ENCODE measurements around the gene KLF13.

The KLF13 gene

GRCh38 chr15:31338318-31338878 is 11.8 kb downstream of the KLF13 start:
- H3K4me2 ChIP-seq (ENCODE audit: low read length): no peak overlapping the region
- no peak overlapping the region for H2BK120ac ChIP-seq (ENCODE audit: insufficient read depth, low read length, poor library complexity)
- H3K23ac ChIP-seq (ENCODE audit: low read length): no peak overlapping the region
- DNase-seq: no peak
- no peak overlapping the region for H4K91ac ChIP-seq (ENCODE audit: low read depth, low read length)
- H3K4me3 ChIP-seq (ENCODE audit: low read depth, low read length): no peak overlapping the region
- no peaks in the 10 kb centered on the region for H3K27me3 ChIP-seq (ENCODE audit: insufficient read depth, low read length)
- H3K79me2 ChIP-seq (ENCODE audit: control insufficient read depth, insufficient read depth, low read length, poor library complexity): peaks cover 22% of the 10 kb centered on the region
- H3K36me3 ChIP-seq (ENCODE audit: control insufficient read depth in 1 of 2, insufficient read depth in 2 of 2, low read length in 2 of 2): peaks cover 0 to 10% of the 10 kb centered on the region in 2 experiments
- no peak overlapping the region for H2AK5ac ChIP-seq (ENCODE audit: low read length)
- no CpG with 5 or more reads among the region's 9 CpGs for WGBS (ENCODE audit: extremely low coverage, insufficient coverage, insufficient read length)
- H3K4ac ChIP-seq (ENCODE audit: low read depth, low read length): peak overlapping the region; percentile 57
- H4K12ac ChIP-seq (ENCODE audit: low read depth, low read length): no peak overlapping the region
- H3K79me1 ChIP-seq (ENCODE audit: low read length): no peaks in the 10 kb centered on the region
- no peak overlapping the region for H3K9ac ChIP-seq (ENCODE audit: low read length)
- no peak overlapping the region for H2AFZ ChIP-seq (ENCODE audit: insufficient read depth, low read length, poor library complexity)
- no peak overlapping the region for H4K8ac ChIP-seq (ENCODE audit: low read depth, low read length)
- no peaks in the 10 kb centered on the region for H3K9me3 ChIP-seq (ENCODE audit: insufficient read depth, low read depth, low read length)
- H3K27ac ChIP-seq (ENCODE audit: low read depth, low read length): no peak overlapping the region
- H3K4me1 ChIP-seq (ENCODE audit: control insufficient read depth in 1 of 2, insufficient read depth in 2 of 2, low read length in 2 of 2): peaks cover 19 to 23% of the 10 kb centered on the region in 2 experiments
- H2BK12ac ChIP-seq (ENCODE audit: low read length): no peak overlapping the region
- no peak overlapping the region for H3K18ac ChIP-seq (ENCODE audit: low read length)
- H3K14ac ChIP-seq (ENCODE audit: low read length): no peak overlapping the region
- no peak overlapping the region for H2BK5ac ChIP-seq (ENCODE audit: low read depth, low read length, poor library complexity)

GRCh38 chr15:31338879-31339557 is 12.4 kb downstream of the KLF13 start:
- Histone ChIP-seq H3K79me1 (ENCODE audit: low read length) (no peaks in the 10 kb centered on the region), H2BK12ac (ENCODE audit: low read length) (no peak overlapping the region), H3K4ac (ENCODE audit: low read depth, low read length) (peak overlapping the region; percentile 56), H3K79me2 (ENCODE audit: control insufficient read depth, insufficient read depth, low read length, poor library complexity) (peaks cover 21% of the 10 kb centered on the region), H3K36me3 (ENCODE audit: control insufficient read depth in 1 of 2, insufficient read depth in 2 of 2, low read length in 2 of 2) (peaks cover 0 to 10% of the 10 kb centered on the region in 2 experiments), H2BK5ac (ENCODE audit: low read depth, low read length, poor library complexity) (no peak overlapping the region), H3K27ac (ENCODE audit: low read depth, low read length) (no peak overlapping the region), H3K23ac (ENCODE audit: low read length) (no peak overlapping the region), H3K18ac (ENCODE audit: low read length) (no peak overlapping the region), H3K27me3 (ENCODE audit: insufficient read depth, low read length) (no peaks in the 10 kb centered on the region), H3K9me3 (ENCODE audit: insufficient read depth, low read depth, low read length) (no peaks in the 10 kb centered on the region), H3K4me2 (ENCODE audit: low read length) (no peak overlapping the region), H4K8ac (ENCODE audit: low read depth, low read length) (no peak overlapping the region), H3K4me1 (ENCODE audit: control insufficient read depth in 1 of 2, insufficient read depth in 2 of 2, low read length in 2 of 2) (peaks cover 19 to 23% of the 10 kb centered on the region in 2 experiments), H3K4me3 (ENCODE audit: low read depth, low read length) (no peak overlapping the region), H3K9ac (ENCODE audit: low read length) (no peak overlapping the region), H4K91ac (ENCODE audit: low read depth, low read length) (no peak overlapping the region), H2AFZ (ENCODE audit: insufficient read depth, low read length, poor library complexity) (no peak overlapping the region), H2BK120ac (ENCODE audit: insufficient read depth, low read length, poor library complexity) (no peak overlapping the region), H3K14ac (ENCODE audit: low read length) (no peak overlapping the region), H2AK5ac (ENCODE audit: low read length) (no peak overlapping the region), H4K12ac (ENCODE audit: low read depth, low read length) (no peak overlapping the region)
- no CpG with 5 or more reads among the region's 9 CpGs for WGBS (ENCODE audit: extremely low coverage, insufficient coverage, insufficient read length)
- DNase-seq: peak in 1 of 2 donors; percentile 52

GRCh38 chr15:31339558-31339895 is 12.9 kb downstream of the KLF13 start:
- no peak overlapping the region for H4K91ac ChIP-seq (ENCODE audit: low read depth, low read length)
- no peak overlapping the region for H2BK120ac ChIP-seq (ENCODE audit: insufficient read depth, low read length, poor library complexity)
- no peak overlapping the region for H2AFZ ChIP-seq (ENCODE audit: insufficient read depth, low read length, poor library complexity)
- H3K79me1 ChIP-seq (ENCODE audit: low read length): no peaks in the 10 kb centered on the region
- H3K23ac ChIP-seq (ENCODE audit: low read length): no peak overlapping the region
- peaks cover 21% of the 10 kb centered on the region for H3K79me2 ChIP-seq (ENCODE audit: control insufficient read depth, insufficient read depth, low read length, poor library complexity)
- no peak overlapping the region for H4K12ac ChIP-seq (ENCODE audit: low read depth, low read length)
- H4K8ac ChIP-seq (ENCODE audit: low read depth, low read length): no peak overlapping the region
- H2BK12ac ChIP-seq (ENCODE audit: low read length): no peak overlapping the region
- H3K27ac ChIP-seq (ENCODE audit: low read depth, low read length): no peak overlapping the region
- no CpG with 5 or more reads among the region's 10 CpGs for WGBS (ENCODE audit: extremely low coverage, insufficient coverage, insufficient read length)
- H3K18ac ChIP-seq (ENCODE audit: low read length): peak overlapping the region; percentile 31
- H3K36me3 ChIP-seq (ENCODE audit: control insufficient read depth in 1 of 2, insufficient read depth in 2 of 2, low read length in 2 of 2): peaks cover 0 to 10% of the 10 kb centered on the region in 2 experiments
- no peak overlapping the region for H2BK5ac ChIP-seq (ENCODE audit: low read depth, low read length, poor library complexity)
- no peak overlapping the region for H3K4me3 ChIP-seq (ENCODE audit: low read depth, low read length)
- H3K14ac ChIP-seq (ENCODE audit: low read length): no peak overlapping the region
- peak overlapping the region; percentile 51 for H3K4ac ChIP-seq (ENCODE audit: low read depth, low read length)
- DNase-seq: no peak
- H3K4me1 ChIP-seq (ENCODE audit: control insufficient read depth in 1 of 2, insufficient read depth in 2 of 2, low read length in 2 of 2): peaks cover 19 to 25% of the 10 kb centered on the region in 2 experiments
- no peak overlapping the region for H3K9ac ChIP-seq (ENCODE audit: low read length)
- no peak overlapping the region for H2AK5ac ChIP-seq (ENCODE audit: low read length)
- H3K27me3 ChIP-seq (ENCODE audit: insufficient read depth, low read length): no peaks in the 10 kb centered on the region
- H3K4me2 ChIP-seq (ENCODE audit: low read length): no peak overlapping the region
- no peaks in the 10 kb centered on the region for H3K9me3 ChIP-seq (ENCODE audit: insufficient read depth, low read depth, low read length)

- no peak overlapping the region for H2AK5ac ChIP-seq (ENCODE audit: low read length)
- H3K18ac ChIP-seq (ENCODE audit: low read length): peak overlapping the region; percentile 40
- H3K23ac ChIP-seq (ENCODE audit: low read length): no peak overlapping the region
- no peak for DNase-seq
- no peak overlapping the region for H4K91ac ChIP-seq (ENCODE audit: low read depth, low read length)
- peaks cover 19 to 29% of the 10 kb centered on the region in 2 experiments for H3K4me1 ChIP-seq (ENCODE audit: control insufficient read depth in 1 of 2, insufficient read depth in 2 of 2, low read length in 2 of 2)
- no peaks in the 10 kb centered on the region for H3K9me3 ChIP-seq (ENCODE audit: insufficient read depth, low read depth, low read length)
- no CpG with 5 or more reads among the region's 5 CpGs for WGBS (ENCODE audit: extremely low coverage, insufficient coverage, insufficient read length)
- peak overlapping the region; percentile 5 for H3K4ac ChIP-seq (ENCODE audit: low read depth, low read length)
- H3K4me2 ChIP-seq (ENCODE audit: low read length): no peak overlapping the region
- no peak overlapping the region for H3K14ac ChIP-seq (ENCODE audit: low read length)
- no peak overlapping the region for H3K9ac ChIP-seq (ENCODE audit: low read length)
- no peak overlapping the region for H4K8ac ChIP-seq (ENCODE audit: low read depth, low read length)
- no peak overlapping the region for H4K12ac ChIP-seq (ENCODE audit: low read depth, low read length)
- peaks cover 0 to 10% of the 10 kb centered on the region in 2 experiments for H3K36me3 ChIP-seq (ENCODE audit: control insufficient read depth in 1 of 2, insufficient read depth in 2 of 2, low read length in 2 of 2)
- H3K79me2 ChIP-seq (ENCODE audit: control insufficient read depth, insufficient read depth, low read length, poor library complexity): peaks cover 24% of the 10 kb centered on the region
- H3K4me3 ChIP-seq (ENCODE audit: low read depth, low read length): peak overlapping the region; percentile 0
- H2BK5ac ChIP-seq (ENCODE audit: low read depth, low read length, poor library complexity): no peak overlapping the region
- no peaks in the 10 kb centered on the region for H3K79me1 ChIP-seq (ENCODE audit: low read length)
- no peaks in the 10 kb centered on the region for H3K27me3 ChIP-seq (ENCODE audit: insufficient read depth, low read length)
- H2BK120ac ChIP-seq (ENCODE audit: insufficient read depth, low read length, poor library complexity): no peak overlapping the region
- H2AFZ ChIP-seq (ENCODE audit: insufficient read depth, low read length, poor library complexity): peak overlapping the region; percentile 18
- H3K27ac ChIP-seq (ENCODE audit: low read depth, low read length): no peak overlapping the region
- H2BK12ac ChIP-seq (ENCODE audit: low read length): no peak overlapping the region
Observed at GRCh38 chr15:31340047-31340446, 13.4 kb downstream of the KLF13 start.
